UCSD-AML1 (cell line): ENCODE data around the gene TMEM248.
"Not testable (repeated sequence)": the region's sequence is repeated elsewhere in the genome, so short reads cannot be mapped to it uniquely, and the experiment has no call there.

Experiments
- DNase-seq: peaks from one replicate; lab custom pipeline; 2025; ENCODE audit not compliant: unreplicated experiment; lab: John Stamatoyannopoulos, UW

TMEM248 gene, protein sequence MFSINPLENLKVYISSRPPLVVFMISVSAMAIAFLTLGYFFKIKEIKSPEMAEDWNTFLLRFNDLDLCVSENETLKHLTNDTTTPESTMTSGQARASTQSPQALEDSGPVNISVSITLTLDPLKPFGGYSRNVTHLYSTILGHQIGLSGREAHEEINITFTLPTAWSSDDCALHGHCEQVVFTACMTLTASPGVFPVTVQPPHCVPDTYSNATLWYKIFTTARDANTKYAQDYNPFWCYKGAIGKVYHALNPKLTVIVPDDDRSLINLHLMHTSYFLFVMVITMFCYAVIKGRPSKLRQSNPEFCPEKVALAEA

DNA sequence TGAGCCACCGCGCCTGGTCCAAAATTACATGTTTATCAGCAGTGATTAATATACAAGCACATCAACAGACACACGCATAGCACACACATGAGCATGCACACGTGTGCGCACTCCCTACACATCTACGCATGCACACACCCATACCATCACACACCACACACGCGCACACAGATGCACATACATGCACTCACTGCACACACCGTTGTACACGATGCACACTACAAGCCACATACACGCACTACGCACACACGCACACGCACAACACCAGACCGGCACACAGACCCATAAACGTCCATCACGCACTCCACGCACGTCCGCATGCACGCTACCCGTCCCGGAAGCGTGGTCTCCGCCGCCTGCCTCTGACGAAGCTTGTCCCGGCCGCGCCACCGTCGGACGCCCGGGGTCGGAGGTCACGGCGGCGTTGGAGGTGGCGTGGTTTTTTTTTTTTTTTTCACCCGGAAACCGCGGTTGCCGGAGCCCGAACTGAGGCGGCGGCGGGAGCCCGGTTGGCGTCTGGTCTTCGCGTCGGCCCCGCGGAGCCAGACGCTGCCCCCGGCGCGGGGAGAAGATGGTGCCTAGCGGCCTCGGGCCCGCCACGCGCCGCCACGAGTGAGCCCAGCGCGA is at the start of gene TMEM248:
TMEM248 (plus strand) TSS at position 457 of the 627 bp plus-strand sequence. CDS start 20,641 bp downstream, outside the sequence.
- DNase-seq: peak; percentile 82

DNA sequence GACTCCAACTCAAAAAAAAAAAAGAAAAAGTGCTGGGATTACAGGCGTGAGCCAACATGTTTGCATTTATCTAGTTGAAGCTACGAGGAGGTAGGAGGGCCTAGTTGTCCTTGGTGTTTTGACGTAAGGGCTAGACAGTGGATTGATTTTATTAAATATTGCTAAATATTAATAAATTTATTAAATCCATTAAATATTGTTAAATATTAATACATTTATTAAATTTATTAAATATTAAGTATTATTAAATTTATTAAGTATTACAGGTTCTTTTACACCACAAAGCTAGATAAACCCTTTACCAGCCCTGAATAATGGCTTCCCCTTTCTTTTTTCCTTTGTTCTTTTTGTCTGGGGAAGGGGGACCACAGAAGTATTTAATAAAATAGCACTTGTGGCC is 47.5 kb upstream of the TMEM248 start:
- no peak for DNase-seq

DNA sequence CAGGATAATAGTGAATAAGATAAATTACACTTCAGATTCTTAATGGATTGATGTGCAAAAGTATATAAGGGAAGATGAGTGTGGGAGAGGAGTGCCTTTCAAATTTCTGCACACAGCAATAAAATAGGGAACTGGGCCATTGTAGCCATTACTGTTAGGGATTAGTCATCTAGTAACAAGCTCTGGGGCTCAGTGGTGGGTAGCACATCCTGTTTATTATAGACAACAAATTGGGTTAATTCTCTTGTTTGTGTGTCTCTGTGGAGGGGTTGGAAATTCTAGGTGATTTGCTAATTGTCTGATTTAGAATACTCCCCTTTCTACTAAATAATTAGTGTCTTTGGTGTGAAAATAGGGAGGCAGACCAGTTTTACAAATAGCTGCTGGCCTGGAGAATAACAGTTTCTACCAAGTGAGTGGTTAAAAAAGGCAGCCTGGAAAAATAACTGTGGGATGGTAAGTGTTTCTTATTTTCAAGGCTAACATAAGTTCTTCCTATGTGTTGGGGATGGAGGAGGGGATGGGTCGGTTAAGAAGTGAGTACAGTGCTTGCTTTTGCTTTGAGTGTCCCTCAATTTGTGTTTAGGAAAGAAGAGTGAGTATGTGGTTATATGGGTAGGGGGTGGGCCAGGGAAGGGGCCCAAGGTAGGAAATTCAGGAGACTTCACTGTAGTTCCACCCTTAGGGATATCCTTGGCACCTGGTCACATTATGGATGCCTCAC is 43.3 kb upstream of the TMEM248 start:
- no peak for DNase-seq

DNA sequence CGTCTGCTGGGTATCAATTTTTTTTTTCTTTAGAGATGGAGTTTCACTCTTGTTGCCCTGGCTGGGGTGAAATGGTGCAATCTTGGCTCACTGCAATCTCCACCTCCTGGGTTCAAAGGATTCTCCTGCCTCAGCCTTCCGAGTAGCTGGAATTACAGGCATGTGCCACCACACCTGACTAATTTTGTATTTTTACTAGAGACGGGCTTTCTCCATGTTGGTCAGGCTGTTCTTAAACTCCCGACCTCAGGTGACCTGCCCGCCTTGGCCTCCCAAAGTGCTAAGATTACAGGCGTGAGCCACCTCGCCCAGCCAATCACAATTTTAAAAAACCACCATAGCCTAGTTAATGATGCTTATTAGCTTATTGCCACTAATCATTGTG is 42.7 kb upstream of the TMEM248 start:
- not testable (repeated sequence) for DNase-seq

DNA sequence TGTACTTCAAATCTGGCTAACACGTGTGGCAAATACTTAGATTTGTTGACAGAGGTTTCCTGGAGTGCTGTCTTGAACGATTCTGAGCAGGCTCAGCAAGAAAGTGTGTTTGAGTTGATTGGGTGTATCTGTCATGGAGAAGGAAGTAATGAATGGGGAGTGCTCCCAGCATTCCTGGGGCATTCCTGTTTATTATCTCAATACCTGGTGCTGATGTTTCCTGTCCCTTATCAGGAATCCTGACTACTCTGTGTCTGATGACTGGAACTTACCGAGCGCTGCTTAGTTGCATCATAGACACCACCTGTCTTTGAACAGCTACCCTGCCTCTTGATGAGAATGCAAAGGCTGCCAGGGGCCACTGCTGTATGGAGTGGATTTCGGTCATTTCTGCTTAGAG is 41.0 kb upstream of the TMEM248 start:
- DNase-seq: no peak

DNA sequence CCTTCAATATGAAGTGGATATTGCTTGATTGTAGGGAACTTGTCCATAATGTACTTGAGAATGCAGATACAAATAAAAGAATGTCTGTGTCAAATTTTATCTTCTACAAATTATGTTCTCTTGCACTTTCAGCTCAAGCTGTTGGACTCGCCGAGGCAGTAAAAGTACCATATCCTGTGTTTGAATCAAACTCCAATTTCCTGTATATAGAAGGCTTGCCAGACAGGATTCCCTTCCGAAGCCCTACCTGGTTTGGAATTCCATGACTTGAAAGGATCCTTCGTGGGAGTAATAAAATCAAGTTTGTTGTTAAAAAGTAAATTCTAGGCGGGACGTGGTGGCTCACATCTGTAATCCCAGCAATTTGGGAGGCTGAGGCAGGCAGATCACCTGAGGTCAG is 40.4 kb upstream of the TMEM248 start:
- DNase-seq: not testable (repeated sequence)

DNA sequence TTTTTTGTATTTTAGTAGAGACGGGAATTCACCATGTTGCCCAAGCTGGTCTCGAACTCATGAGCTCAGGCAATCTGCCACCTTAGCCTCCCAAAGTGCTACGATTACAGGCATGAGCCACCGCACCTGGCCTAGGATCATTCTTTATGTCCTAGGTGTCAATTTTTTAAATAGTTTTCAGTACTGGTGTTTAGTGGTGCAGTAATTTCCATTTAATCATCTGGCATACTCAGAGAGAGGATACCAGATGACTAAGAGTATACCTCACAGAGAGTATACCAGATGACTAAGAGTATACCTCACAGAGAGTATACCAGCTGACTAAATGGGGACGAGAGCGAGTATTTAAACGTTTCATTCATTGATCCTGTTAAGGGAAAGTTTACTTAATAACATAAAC is 37.3 kb upstream of the TMEM248 start:
- no peak for DNase-seq

DNA sequence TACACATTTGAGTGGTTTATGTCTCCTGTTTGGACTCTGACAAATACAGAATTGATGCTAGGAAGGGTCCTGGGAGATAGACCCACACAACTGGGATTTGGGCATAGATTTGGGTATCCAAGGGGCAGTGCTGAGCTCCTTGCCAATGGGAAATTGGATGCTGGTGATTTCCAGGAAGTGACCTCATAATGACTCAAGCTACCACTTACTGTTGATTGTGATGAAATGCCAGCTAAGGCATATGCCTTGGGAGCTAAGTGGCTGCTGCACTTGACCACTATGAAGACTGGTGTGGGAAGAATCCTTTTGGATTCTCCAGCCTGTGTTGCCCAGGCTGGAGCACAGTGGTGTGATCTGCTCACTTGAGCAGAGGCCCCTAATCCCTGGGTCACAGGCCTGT is 36.5 kb upstream of the TMEM248 start:
- DNase-seq: not testable (repeated sequence)

DNA sequence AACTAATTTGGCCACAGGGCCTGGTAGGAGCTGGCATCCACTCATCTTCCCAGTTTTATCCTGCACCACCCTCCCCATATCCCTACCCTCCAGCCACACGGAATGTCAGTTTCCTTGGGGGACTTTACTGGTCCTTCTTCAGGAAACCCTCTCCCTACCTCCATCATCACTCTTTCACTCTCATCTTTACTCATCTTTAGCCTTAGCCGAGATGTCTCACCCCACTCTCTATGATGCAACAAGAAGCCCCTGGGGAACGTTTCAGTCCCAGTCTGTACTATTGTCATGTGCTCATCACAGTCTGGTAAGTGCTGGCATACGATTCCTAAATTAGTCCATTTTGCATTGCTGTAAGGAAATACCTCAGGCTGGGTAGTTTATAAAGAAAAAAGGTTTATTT is 34.9 kb upstream of the TMEM248 start:
- no peak for DNase-seq

DNA sequence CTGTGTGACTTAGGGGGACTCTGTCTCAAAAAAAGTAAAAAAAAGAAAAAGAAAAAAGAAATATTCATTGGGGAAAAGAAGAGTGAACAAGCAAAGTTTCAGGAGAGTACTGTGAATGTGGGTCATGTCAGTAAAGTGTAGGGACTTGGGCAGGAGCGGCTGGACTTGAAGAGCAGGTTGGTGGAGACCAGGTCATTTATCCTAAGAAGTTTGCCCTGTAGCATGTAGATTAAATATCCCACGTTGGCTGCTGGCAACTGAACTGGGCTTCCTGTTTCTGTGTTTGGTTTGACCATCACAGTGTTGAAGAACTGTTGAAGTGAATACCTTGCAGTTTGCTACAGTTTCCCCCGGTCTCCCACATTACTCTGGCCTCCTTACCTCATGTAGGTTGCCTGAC is 32.8 kb upstream of the TMEM248 start:
- not testable (repeated sequence) for DNase-seq

DNA sequence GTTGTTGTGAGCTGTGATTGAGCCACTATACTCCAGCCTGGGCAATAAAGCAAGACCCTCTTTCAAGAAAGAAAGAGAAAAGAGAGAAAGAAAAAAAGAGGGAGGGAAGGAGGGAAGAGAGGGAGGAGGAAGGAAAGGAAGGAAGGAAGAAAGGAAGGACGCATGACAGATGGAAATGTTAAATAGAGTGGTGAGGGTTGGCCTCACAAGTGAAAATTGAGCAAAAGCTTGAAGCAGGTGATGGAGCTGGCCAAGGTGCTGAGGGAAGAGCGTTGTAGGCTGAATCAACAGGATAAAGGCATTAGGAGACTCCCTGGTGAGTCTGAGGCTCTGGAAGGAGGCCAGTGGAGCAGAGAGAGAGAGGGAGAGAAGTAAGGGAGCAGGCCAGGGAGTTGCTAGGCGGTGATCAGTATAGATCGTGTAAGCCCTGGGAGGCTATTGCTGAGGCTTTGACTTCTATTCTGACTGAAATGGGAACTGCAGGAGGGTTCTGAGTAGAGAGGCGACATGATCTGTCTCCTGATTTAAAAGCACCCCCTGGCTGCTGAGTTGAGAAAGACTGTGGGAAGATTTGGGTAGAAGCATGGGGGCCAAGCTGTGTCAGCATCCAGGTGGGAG is 26.5 kb upstream of the TMEM248 start:
- peak; percentile 5 for DNase-seq

DNA sequence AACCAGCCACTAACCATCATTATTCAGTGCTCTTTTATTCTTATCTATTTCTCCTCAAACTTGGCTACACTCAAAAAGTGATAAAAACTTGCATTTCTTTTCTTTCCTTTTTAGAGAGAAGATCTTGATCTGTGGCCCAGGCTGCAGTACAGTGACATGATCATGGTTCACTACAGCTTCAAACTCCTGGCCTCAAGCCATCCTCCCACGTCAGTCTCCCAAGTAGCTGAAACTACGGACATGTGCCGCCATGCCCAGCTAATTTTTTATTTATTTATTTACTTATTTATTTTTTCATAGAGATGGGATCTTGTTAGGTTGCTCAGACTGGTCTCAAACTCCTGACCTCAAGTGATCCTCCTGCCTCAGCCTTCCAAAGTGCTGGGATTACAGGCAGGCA is 24.6 kb upstream of the TMEM248 start:
- no peak for DNase-seq

DNA sequence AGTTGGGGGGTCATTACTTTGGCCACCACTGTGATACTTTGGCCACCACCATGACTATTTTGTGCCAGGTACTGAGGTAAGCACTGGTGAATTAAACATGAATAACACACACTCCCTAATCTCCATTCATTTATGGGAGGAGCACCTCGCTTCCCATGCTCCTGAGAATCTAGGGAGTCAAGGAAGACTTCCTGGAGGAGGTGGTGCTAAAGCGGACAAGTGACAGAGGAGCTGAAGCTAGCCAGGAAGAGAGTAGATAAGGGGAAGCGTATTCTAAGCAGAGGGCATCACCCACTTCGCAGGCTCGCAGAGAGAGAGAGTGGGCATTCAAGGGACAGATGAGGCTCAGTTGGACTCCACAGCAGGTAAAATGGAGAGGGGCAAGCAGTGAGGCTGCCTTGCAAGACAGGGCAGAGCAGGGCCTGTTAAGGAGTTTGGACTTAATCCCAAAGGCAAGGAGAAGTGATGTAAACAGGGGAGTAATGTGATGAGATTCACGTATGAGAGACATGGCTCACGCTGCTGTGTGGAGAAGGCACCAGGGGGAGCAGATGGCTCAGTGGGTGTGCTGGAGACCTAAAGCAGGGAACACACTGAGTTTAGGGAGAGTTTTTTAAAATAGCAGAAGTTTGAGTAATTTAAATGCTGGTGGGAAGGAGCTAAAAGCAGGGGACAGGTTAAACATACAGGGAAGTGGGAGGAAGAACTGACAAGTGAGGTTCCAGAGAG is 21.3 kb upstream of the TMEM248 start:
- DNase-seq: no peak

DNA sequence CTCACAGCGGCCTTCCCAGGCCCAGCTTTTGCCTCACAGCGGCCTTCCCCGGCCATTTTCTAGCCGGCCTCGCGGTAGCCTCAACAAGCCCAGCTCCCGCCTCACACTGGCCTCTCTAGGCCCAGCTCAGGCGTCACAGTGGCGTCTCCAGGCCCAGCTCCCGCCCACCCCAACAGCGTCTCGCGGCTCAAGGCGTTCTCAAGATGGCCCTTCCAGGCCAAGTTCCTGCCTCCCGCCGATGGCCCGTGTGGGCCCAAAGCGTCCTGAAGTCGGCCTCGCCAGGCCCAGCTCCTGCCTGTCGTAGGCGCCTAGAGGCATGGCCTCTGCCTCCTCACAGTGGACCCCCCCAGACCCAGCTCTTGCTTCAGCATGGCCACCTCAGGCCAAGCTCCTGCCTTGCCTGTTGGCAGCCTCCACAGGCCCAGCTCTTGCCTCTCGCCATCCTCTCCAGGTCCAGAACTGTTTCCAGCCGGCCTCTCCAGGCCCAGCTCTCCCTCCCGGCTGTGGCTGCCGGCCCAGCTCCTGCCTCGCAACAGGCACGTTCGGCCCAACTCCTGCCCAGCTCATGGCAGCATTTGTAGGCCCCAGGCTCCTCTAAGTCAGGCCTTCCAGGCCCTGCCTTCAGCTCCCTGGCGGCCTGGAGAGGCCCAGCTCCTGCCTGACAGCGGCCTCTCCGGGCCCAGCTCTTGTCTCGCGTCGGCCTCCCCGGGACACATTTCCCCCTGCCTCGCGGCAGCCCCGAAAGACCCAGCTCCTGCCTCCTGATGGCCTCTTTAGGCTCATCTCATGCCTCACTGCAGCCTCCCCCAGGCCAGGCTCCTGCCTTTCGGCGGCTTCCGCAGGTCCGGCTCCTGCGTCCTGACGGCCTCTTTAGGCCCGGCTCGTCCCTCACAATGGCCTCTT is 18.8 kb upstream of the TMEM248 start:
- no peak for DNase-seq

DNA sequence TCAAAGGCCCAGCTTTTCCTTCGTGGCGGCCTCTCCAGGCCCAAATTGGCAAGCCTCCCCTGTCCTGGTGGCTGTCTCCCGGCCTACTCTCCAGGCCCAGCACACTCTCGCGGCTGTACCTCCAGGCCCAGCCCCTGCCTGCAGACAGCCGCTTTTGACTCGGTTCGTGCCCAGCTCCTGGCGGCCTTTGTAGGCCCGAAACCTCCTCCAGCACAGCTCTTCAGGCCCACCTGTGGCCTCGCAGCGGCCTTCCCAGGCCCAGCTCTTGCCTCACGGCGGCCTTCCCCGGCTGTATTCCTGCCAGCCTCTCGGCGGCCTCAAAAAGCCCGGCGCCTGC is 18.2 kb upstream of the TMEM248 start:
- no peak for DNase-seq

DNA sequence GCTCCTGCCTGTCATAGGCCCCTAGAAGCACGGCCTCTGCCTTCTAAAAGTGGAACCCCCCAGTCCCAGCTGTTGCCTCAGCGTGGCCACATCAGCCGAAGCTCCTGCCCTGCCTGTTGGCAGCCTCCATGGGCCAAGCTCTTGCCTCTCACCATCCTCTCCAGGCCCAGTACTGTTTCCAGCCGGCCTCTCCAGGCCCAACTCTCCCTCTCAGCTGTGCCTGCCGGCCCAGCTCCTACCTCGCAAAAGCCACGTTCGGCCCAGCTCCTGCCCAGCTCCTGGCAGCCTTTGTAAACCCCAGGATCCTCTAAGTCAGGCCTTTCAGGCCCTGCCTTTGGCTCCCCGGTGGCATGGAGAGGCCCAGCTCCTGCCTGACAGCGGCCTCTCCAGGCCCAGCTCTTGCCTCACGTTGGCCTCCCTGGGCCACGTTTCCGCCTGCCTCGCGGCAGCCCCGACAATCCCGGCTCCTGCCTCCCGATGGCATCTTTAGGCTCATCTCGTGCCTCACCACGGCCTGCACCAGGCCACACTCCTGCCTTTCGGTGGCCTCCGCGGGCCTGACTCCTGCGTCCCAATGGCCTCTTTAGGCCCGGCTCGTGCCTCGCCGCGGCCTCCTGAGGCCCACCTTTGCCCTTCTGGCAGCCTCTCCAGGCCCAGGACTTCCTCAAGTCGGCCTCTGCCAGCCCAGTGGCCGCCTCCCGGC is 17.5 kb upstream of the TMEM248 start:
- no peak for DNase-seq

DNA sequence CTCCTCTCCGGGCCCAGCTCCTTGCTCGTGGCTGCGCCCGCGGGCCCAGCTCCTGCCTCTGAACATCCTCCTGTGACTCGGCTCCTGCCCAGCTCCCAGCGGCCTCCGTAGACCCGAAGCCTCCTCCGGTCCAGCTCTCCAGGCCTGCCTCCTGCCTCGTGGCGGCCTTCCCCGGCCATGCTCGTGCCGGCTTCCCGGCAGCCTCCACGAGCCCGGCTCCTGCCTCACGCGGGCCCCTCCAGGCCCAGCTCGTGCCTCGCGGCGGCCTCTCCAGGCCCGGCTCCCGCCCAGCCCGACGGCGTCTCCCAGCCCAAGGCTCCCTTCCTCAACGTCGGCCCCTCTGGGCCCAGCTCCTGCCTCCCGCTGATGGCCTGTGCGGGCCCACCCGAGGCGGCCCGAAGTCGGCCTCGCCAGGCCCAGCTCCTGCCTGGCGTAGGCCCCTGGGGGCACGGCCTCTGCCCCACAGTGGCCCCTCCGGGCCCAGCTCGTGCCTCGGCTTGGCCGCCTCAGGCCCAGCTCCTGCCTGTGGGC is 16.9 kb upstream of the TMEM248 start:
- no peak for DNase-seq

DNA sequence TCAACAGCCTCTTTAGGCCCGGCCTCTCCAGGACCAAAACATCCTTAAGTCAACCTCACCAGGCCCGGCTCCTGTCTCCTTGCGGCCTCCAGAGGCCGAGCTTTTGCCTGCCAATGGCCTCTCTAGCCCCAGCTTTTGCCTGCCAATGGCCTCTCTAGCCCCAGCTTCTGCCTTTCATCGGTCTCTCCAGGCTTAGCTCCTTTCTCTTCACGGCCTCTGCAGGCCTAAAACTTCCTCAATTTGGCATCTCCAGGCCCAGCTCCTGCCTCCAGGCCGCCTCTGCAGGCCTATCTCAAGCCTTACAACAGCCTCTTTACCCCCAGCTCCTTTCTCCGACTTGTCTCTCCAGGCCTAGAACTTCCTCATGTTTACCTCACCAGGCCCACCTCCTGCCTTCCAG is 15.7 kb upstream of the TMEM248 start:
- DNase-seq: no peak

DNA sequence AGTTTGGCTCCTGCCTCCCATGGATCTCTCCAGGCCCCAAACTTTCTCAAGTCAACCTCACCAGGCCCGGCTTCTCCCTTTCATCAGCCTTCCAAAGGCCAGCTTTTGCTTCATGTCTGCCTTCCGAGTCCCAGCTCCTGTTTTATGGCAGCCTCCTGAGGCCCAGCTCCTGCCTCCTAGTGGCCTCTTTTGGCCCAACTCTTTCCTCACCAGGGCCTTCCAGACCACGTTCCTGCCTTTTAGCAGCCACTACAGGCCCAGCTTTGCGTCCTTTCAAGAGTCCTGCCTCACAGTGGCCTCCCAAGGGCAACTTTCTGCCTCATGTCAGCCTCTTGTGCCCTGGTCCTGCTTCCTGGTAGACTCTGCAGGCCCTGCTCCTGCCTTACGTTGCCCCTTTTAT is 15.3 kb upstream of the TMEM248 start:
- no peak for DNase-seq
